GM21447 (cell line): ENCODE measurements around the gene DEFB132.

ENCODE experiments used
- ATAC-seq: cut with Tn5 transposase; IDR thresholded peaks from one replicate; pipeline ENCODE4 v1.9.1; 2021; ENCODE audit not compliant: unreplicated experiment

The DEFB132 gene

DNA sequence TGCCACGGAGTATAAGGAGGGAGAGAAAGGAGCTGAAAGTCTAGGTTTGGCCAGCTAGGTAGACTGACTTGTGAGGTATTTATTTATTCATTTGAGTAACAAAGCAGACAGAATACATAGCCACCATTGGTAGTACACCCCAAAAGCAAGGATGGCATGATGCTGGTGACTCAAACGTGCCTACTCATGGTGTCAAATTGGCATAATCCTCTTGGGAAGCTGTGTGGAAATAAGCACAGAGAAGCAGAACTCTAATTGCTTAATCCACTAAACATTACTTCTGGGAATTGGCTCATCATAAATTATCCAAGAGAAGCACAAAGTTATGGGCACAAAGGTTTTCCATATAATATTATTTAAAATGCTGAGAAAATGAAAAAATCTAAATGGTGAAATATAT lies 2.5 kb downstream of the DEFB132 start:
- ATAC-seq = no peak

DNA sequence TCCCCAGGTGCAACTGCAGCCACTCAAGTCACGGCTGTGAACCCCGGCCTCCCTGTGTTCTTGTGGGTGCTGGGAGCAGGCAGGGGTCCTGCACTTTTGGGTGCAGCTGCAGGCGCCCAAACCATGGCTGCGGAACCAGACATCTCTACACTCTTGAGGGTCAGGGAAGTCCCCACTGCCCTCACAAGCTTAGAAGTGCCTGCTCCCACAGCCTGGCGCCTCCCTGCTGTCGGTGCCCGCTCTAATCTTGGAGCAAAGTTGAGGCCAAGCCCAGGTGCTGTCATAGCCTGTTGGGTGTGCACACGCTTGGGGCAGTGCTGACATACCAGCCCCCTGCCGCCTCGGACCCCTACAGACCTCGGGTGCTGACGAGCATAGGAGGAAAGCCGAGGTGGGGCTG lies 6.2 kb downstream of the DEFB132 start:
- ATAC-seq = no peak

DNA sequence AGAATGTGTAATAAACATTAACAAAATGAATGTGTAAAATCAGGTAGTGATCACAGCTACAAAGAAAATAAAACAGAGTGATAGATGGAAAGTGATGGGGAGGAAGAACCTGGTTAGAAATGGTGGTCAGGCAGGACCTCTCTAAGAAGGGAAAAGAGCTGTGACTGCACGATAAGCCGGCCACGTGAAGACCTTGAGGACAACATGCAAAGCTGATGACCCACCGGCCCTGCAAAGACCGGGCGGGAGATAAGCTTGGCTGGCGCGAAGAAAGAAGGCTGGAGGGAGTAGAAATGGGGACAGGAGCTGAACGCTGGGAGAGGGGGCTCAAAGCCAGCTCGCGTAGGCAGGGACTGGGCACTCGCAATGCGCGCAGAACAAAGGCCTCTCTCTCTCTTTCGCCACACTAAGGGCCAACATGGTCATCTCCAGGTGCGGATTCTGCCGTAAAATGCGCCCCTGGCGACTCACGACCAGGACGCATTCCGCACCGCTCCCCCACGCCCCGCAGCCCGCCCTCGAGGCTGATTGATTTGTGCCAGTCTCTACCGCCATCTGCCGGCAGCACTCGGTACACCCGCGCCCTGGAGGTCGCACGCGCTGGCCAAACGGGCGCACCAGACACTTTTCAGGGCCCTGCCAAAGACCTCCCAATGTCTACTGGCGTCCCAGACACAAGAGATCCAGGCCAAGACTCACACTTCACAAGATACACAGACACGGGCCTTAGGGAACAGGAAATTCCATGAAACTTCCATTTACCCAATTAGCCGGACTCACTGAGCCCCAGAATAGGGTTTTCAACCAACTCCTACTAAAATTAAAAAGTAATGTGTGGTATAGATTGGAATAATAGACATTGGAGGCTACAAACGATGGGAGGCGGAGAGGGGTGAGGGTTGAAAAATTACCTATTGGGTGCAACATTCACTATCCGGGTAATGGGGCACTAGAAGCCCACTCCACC lies 9.4 kb downstream of the DEFB132 start:
- ATAC-seq = peak; percentile 86

DNA sequence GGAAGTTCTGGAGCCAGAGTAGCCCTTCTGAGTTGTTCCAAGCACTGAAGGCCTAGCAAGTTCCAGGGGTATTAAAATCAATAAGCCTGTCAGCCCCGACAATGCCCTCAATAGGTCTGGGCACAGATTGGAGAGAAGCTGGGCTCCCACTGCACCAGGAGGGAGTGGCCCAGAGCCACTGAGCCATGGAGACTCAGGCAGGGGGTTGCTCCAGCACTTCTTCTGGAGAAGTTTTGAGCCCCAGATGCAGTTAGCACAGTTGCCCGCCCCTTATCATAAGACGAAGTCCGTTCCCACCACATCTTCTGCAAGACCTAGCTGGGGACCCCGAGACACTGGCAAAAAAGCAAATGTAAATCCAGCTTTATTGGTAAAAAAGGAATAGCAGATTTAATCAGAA lies 13.0 kb downstream of the DEFB132 start:
- ATAC-seq = no peak

DNA sequence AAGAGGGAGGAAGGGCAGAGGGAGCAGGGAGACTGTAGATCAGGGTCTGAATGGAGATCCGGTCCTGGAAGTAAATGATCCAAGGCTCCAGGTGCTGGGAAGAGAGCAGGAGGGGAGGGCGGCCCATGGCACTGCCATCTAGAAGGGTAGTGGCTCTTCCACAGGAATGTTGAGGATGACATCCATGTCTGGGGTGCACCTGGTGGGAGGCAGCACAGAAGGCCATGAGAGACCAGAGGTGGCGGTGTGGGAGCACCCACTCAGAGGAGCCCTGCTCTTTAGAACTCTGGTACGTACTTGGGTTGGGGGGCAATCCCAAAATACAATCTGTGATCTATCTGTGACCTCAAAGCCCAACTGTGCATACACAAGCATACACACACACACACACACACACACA lies 13.5 kb downstream of the DEFB132 start:
- ATAC-seq = no peak

DNA sequence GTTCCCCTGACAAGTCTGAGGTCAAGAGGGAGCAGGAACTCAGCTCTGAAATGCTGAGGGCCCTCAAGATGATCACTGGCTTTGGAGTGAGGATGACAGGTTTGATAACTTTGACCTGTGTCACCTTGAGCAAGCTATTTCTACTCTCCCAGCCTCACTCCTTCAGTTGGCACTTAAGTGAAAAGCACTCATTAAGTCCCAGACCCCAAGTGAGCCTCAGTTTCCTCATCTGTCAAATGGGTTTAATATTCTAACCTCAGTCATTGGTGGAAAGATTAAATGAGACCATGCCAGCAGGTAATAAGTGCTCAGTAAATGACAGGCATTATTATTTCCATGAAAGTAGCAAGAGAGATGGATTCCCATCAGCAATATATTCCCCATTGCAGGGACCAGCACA lies 14.0 kb downstream of the DEFB132 start:
- ATAC-seq = no peak

DNA sequence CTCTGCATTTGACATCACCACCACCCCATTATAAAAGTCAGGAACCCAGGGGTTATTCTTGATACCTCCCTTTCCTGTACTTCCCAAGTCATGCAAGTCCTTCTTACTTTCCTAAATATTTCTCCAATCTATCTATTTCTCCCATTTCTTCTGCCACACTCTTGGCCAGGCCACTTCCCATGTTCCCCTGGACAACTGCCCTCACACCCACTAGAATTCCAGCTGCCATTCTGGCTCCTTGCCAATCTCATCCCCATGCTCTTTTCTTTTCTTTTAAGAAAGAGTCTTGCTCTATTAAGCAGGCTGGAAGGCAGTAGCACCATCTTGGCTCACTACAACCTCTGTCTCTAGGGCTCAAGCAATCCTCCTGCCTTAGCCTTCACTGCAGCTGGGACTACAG lies 15.2 kb downstream of the DEFB132 start:
- ATAC-seq = no peak

DNA sequence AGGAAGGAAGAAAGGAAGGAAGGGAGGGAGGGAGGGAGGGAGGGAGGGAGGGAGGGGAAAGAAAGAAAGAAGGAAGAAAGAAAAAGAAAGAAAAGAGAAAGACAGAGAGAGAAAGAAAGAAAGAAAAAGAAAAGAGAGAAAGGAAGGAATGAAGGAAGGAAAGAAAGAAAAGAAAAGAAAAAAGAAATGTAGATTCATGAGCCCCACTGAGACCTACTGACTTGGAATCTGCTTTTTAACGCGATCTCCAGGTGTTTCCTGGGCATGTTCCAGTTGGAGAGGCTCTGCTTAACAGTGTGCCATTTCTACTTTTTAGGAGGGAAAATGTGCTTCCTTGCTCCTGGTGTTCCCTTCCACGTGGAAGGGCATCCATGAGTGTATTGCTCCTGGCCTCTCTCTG lies 16.4 kb downstream of the DEFB132 start:
- ATAC-seq = no peak

DNA sequence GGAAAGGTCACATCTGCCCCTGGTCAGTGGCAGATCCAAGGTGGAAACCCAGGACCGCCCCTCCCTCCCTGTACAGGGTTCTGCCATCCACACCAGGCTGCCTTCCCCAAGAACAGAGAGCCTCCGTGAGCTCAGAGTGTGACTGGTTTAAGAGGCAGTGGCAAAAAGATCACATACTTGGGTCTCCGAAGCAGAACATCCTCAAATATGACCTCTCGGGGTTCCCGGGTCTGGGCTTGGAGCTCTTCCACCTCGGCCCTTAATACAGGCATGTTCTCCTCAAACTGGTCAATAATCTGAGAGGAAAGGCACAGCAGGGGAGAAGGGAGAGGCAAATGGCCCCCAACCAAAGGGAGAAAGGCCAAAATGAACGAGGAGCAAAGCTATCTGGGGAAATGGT lies 18.3 kb downstream of the DEFB132 start:
- no peak for ATAC-seq

DNA sequence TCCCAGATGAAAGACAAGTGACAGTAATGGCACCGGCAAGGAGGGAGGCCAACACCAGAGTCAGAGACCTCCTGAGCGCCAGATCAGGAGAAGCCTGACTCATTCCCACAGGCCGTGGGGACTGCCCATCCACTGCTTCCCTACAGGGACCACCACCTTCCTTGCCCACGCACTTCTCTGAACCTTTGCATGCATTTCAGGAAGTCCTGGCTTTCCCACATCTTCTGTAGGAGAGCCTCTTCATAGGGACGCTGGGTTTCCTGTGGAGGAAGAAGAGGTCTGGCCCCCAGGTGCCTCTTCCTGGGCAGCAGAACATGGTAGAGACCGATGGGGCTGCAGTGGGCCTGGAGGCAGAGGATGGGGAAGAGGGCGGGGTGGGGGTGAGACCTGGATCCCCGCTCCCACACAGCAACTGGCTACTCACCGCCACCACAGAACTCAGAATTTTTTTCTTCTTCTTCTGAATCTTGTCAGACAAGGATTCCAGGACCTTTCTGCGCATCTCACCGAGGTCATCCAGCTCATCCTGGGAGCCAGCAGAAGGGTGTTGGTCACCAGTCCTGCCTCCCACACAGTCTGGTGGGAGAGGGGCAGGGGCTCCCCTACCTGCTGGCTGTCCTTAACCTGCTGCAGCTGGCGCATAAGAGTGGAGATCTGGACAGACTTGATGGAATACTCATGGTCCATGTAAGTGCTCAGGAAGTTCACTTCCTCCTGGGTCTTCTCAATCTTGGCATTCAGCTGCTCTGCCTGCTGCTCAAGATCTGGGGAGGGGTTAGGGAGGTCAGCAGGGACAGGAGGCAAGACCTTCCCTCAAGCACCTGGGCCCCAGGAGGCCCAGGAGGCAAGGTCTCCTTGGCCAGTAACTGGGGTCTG lies 19.3 kb downstream of the DEFB132 start:
- ATAC-seq = no peak

DNA sequence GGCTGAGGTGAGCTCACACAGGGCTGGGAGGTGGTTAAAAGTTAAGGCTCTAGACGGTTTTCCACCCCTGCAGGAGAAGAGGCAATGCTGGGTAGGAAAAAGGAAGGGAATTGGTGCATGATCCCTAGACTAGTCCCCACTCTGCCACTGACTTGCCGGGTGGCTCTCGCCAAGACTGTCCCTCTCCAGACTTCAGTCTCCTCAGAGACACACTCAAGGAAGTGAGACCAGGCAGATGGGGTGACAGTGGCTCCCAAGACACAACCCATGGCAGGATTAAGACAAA lies 19.9 kb downstream of the DEFB132 start:
- no peak for ATAC-seq

DNA sequence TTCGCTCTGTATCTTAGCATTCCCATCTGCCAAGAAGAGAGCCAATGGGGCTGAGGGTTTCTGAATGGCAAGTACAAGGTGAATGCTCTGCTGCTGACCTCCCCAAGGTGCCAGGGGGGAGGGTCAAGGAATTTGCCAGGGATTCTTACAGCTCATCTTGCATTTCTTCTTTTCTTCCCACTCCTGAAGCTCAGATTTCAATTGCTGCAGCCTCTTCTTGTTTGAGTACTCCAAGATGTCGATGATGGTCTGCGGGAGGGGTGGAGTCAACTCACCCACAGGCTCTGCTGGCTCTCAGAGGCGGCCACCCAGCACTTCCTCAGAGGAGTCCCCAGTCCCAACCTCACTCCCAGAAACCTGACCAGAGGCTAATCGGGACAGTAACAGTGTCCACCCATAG lies 20.7 kb downstream of the DEFB132 start:
- ATAC-seq = no peak

DNA sequence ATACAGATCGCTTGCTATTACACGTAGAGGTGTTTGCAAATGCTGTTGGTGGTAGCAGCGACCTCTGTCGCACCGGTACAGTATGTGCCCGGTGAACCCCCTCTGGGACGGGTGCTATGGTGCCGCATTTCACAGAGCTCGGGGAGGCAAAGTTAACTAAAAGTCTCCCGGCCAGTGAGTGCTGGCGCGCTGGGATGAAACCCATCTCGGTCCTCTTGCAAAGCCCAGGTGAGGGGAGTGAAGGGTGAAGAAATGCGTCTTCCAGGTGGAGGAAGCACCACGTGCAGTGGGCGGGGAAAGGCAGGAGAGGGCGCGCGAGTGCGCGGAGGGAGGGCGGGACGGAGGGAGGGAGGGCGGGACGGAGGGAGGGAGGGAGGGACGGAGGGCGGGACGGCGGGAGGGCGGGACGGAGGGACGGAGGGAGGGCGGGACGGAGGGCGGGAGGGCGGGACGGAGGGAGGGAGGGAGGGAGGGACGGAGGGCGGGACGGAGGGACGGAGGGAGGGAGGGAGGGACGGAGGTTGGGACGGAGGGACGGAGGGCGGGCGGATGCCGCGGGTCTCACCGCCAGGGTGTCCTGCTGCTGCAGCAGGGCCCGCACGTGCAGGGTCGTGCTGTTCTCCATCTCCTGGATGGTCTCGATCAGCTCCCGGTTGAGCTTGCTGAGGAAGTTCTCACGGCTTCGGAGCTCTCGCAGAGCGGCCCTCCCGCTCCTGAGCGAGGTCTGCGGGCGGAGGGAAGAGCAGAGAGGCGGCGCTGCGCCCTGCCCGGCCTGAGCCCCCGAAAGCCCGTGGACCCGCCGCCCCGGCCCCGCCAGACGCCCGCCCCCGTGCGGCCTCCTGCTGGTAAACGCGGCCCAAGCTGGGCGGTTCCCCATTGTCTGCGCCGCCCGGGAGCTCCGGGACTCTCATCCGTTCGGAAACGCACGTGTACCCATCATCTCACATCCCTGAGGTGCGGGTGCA lies 21.4 kb downstream of the DEFB132 start:
- no peak for ATAC-seq

DNA sequence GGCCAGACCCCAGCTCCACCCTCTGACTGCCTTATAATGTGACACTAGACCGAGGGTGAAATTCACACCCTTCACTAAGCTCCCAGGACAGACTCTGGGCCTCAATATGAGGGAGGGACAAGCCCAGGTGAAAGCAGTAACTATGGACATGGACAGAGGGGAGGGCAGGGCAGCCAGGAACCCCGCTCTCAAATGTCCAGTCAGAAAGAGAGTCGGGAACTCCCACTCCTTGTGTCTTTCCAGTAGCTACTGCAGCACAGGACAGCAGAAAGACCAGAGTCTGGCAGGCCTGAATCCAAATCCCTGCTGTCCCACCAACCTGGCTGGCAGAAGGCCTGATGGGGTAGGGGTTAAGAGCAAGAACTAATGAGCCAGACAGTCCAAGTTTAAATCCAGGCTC lies 26.6 kb downstream of the DEFB132 start:
- no peak for ATAC-seq

DNA sequence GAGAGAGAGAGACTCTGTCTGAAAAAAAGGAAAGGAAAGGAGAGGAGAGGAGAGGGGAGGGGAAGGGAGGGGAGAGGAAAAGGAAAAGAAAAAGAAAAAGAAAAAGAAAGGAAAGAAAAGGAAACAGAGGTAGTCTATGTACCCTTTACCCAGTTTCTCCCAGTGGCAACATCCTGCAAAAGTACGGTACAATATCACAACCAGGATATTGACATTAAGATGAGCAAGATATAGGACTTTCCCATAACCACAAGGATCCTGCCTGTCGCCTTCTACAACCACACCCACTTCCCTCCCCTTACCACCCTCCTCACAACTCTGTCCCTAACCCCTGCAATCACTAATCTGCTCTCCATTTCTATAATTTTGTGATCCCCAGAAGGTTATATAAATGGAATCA lies 29.0 kb downstream of the DEFB132 start:
- no peak for ATAC-seq

DNA sequence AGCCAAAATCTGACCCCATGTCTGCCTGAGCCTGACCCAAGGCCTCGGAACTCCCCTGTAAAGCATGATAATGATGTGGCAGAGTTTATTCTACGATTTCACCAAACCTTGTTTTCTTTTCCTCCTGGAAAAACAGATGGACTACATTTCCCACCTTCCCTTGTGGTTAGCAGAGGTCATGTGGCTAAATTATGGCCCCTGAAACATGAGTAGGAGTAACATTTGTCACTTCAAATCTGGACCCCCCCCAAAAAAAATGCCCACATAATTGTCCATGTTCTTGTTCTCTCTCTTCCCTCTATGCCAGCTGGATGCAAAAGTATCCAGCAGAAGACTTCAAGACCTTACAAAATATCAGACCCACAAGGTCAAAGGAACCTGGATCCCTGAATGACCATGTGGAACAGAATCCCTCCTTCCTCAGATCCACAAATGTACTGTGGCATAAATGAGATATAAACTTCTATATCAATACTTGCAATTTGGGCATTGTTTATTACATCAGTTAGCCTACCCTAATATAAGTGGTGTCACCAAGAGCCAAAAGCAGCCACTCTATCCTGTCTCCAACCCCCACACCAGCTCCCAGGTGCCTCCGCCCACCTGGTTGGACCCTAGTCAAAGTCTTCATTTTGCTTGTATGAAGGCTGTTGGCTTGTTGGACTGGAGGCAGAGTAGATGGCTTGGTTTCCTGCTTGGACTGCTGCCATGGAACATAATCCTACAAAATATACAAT lies 31.6 kb downstream of the DEFB132 start:
- no peak for ATAC-seq

DNA sequence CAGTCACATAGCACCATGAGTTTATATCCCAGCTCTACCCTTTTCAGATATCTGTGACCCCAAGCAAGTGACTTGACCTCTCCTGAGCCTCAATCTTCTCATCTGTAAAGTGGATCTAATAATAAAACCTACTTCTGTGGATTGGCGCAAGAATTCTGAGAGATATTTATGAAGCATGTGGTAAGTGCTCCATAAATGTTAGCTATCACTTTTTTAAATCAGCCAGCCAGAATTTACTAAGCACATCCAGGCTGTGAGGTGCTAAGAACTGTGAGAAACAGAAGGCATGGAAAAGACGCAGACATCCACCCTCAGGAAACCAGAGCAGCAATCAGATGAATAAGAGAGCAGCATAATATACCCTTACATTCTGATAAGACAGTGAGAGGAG lies 32.2 kb downstream of the DEFB132 start:
- peak; percentile 5 for ATAC-seq

DNA sequence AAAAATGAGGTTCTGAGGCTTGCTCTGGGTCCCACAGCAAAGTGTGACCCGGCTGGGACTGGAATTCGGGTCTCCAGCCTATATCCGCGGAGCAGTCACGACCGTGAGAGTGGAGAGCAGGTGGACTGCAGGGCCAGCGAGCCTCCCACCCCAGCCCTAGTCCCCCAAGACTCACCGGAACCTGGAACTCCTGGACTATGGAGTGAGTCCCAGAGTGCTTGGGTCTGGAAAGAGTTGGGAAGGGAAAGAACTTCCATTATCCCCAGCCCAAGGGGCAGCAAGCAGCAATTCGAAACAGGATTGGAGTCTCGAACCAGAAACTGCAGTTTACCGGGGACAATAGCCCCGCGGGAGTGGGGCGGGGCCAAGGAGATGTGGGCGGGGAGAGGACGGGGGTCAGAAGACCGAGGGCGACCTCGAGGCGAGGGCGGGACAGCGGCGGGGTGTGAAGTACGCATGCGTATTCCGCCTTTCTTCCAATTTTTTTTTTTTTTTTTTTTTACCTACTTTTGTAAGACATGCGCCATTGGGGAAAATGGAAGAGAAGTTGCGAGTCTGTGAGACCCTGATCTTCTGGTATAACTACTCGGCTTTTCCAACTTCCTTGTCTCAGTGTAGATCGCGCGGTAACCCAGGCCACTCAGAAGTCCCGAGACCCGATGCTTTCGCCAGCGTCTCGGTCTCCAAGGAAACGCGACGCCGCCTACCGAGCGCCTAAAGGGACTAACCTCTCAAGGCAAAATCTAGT lies 32.7 kb downstream of the DEFB132 start, which contains the start of gene C20orf96:
TSS of gene C20orf96 (minus strand) at position 667 of the 748 bp plus-strand sequence. CDS start at position 527, 140 bp downstream.
- peak; percentile 80 for ATAC-seq

DNA sequence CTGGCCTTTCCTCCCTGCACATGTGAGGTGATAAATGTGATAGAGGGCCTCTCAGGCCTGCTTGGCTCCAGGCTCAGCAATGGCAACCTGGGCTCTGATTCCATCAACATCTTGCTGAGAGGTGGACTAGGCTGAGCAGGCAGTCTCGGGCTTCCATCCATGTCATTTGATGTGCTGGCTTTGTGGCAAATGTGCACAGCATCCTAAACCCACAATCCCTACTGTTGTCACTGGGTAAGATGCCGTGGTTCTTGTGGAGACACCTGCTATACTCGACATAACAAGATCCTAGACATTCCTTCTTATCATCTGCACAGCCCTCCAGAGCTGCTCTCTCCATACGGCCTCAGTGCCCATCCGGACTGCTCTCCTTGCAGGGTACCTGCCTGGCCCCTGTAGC lies 37.1 kb downstream of the DEFB132 start:
- ATAC-seq = no peak

DNA sequence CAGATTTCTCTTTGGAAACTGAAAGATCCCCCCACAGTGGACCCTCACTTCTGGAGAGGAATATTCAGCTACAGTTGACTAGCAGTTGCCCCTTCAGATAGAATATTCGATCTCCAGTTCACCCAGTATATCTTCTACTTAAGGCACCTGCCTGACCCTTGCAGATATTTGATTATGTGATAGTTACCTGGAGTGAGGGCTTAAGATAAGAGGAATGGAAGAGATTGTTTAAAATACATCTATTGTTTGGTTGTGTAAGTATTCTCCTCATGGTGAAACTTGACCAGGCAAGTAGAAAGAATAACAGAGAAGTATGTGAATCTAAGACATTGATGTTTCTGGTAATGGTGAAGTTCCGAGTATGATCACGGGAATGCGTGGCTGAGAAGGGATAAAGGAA lies 38.3 kb downstream of the DEFB132 start:
- ATAC-seq = no peak
